Measurements from ENCODE around the gene TRMT1.

TRMT1 gene

GRCh38 chr19:13093407-13094105 lies 23.0 kb downstream of the TRMT1 start:
- Histone ChIP-seq H3K27me3 (ENCODE audit: insufficient read depth, poor library complexity, severe bottlenecking) (no peaks in the 10 kb centered on the region), H3K27ac (ENCODE audit: poor library complexity, severe bottlenecking) (no peak overlapping the region), H3K4me1 (ENCODE audit: insufficient read depth, poor library complexity, severe bottlenecking) (no peaks in the 10 kb centered on the region), H3K4me3 (ENCODE audit: severe bottlenecking) (no peak overlapping the region), H3K9me3 (ENCODE audit: severe bottlenecking) (no peaks in the 10 kb centered on the region), H3K36me3 (ENCODE audit: low read depth) (no peaks in the 10 kb centered on the region)
- peak; percentile 62 for ATAC-seq (ENCODE audit: low read depth)
- peak; percentile 90 for TF ChIP-seq CTCF (IDR thresholded peaks at IDR 0.05; ENCODE audit: poor library complexity, severe bottlenecking)
- DNase-seq (ENCODE audit: low spot score), result peak; percentile 53

GRCh38 chr19:13092606-13093235 lies 23.8 kb downstream of the TRMT1 start:
- Histone ChIP-seq H3K27ac (ENCODE audit: poor library complexity, severe bottlenecking) (no peak overlapping the region), H3K4me1 (ENCODE audit: insufficient read depth, poor library complexity, severe bottlenecking) (no peaks in the 10 kb centered on the region), H3K4me3 (ENCODE audit: severe bottlenecking) (no peak overlapping the region), H3K9me3 (ENCODE audit: severe bottlenecking) (no peaks in the 10 kb centered on the region), H3K27me3 (ENCODE audit: insufficient read depth, poor library complexity, severe bottlenecking) (no peaks in the 10 kb centered on the region), H3K36me3 (ENCODE audit: low read depth) (no peaks in the 10 kb centered on the region)
- DNase-seq (ENCODE audit: low spot score) (peak; percentile 44), ATAC-seq (ENCODE audit: low read depth) (no peak)
- no peak for TF ChIP-seq CTCF (IDR thresholded peaks at IDR 0.05; ENCODE audit: poor library complexity, severe bottlenecking)

- Histone ChIP-seq H3K27me3 (ENCODE audit: insufficient read depth, poor library complexity, severe bottlenecking) (no peaks in the 10 kb centered on the region), H3K9me3 (ENCODE audit: severe bottlenecking) (no peaks in the 10 kb centered on the region), H3K4me3 (ENCODE audit: severe bottlenecking) (no peak overlapping the region), H3K36me3 (ENCODE audit: low read depth) (no peaks in the 10 kb centered on the region), H3K4me1 (ENCODE audit: insufficient read depth, poor library complexity, severe bottlenecking) (no peaks in the 10 kb centered on the region), H3K27ac (ENCODE audit: poor library complexity, severe bottlenecking) (no peak overlapping the region)
- ATAC-seq (ENCODE audit: low read depth) (no peak), DNase-seq (ENCODE audit: low spot score) (no peak)
- no peak for TF ChIP-seq CTCF (IDR thresholded peaks at IDR 0.05; ENCODE audit: poor library complexity, severe bottlenecking)
Observed at GRCh38 chr19:13092158-13092543, 24.4 kb downstream of the TRMT1 start.

- Histone ChIP-seq H3K36me3 (ENCODE audit: low read depth) (no peaks in the 10 kb centered on the region), H3K9me3 (ENCODE audit: severe bottlenecking) (no peaks in the 10 kb centered on the region), H3K27me3 (ENCODE audit: insufficient read depth, poor library complexity, severe bottlenecking) (no peaks in the 10 kb centered on the region), H3K27ac (ENCODE audit: poor library complexity, severe bottlenecking) (no peak overlapping the region), H3K4me1 (ENCODE audit: insufficient read depth, poor library complexity, severe bottlenecking) (no peaks in the 10 kb centered on the region), H3K4me3 (ENCODE audit: severe bottlenecking) (no peak overlapping the region)
- peak; percentile 55 for DNase-seq (ENCODE audit: low spot score)
- ATAC-seq (ENCODE audit: low read depth), result no peak
- no peak for TF ChIP-seq CTCF (IDR thresholded peaks at IDR 0.05; ENCODE audit: poor library complexity, severe bottlenecking)
Observed at GRCh38 chr19:13091400-13092157, 25.0 kb downstream of the TRMT1 start.
